Activated CD4-positive, alpha-beta T cell treated with anti-CD3 and anti-CD28 coated beads, Interleukin-2, Interleukin-4, amounts not matched to agents 100 ng/mL and 50 ng/mL, durations not matched to agents 16 hours and 8 hours (primary cell): Measurements from ENCODE around the gene ABHD17A.
A peak's percentile ranks its signal among the peaks of the same experiment; 100 is the strongest.

ENCODE experiments used
- DNase-seq: peaks from one replicate; pipeline ENCODE4 v3.0.0-alpha.2; 2020; ENCODE audit warnings: low spot score

The ABHD17A gene

DNA sequence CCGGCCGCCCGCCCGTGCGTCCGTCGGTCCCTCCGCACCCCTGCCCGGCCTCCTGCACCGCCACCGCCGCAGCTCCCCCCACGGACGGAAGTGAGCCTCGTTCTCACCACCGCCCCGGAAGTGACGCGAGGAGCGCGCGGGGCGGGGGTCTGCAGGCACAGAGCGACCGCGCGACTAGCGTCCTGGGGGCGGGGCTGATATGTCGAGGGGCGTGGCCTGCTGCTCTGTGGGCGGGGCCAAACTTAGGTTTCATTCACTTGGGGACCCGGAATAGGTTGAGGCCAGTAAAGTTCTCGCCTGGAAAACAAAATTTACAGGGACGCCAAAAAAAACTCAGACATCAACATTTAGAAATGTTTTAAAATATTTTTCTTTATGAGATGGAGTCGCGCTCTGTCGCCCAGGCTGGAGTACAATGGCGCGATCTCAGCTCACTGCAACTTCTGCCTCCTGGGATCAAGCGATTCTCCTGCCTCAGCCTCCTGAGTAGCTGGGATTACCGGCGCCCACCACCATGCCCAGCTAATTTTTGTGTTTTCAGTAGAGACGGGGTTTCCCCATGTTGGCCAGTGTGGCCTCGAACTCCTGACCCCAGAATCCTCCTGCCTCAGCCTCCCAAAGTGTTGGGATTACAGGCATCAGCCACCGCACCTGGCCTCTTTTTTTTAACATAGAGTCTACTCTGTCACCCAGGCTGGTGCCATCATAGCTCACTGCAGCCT is at the start of gene ABHD17A:
TSS of gene ABHD17A (minus strand) at position 99 of the 722 bp plus-strand sequence. CDS start 3,930 bp downstream, outside the sequence.
- peak; percentile 95 for DNase-seq

DNA sequence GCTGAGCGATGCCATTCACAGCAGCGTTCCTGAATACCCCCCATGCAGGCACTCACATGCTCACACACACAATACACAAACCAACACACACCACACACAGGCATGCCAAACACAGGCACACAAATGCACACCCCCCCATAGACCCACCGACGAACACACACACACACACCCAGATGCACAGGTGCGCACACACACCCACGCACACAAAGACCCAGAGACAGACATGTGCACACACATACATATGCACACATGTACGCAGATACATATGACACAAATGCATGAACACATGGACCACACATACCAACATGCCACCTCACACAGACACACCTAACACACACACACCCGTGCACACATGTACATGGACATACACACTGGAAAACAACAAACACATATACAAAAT is 48.6 kb upstream of the ABHD17A start:
- DNase-seq = no peak

DNA sequence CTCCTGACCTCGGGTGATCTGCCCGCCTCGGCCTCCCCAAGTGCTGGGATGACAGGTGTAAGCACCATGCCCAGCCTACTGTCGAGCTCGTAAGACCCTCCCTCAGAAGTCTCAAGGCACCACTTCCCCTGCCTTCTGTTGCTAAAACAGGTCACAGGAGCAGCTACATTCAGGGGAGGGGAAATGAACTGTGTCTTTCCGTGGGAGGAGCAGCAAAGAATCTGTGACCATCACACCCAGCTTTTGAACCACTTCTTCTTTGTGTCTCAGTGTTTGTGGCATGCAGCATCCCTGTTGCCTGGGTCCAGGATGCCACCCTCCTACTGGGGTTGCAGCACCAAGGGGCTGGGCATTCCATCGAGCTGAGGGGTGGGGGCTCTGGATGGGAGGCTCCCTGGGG is 47.9 kb upstream of the ABHD17A start:
- DNase-seq = no peak

DNA sequence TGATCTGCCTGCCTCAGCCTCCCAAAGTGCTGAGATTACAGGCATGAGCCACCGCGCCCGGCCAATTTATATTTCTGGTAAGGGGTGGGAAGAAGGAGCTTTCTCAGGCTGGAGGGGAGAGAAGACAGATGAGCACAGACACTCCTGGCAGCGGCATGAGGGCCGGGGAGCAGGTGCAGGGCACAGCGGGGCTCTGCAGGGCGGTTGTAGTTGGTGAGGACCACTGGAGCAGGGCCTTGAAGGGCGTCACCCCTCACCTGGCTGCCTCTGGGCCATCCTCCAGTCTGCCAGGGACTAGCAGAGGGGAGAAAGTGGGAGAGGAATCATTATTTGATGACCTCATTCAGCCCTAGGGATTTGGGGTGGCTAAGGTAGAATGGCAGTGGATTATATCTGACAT is 47.1 kb upstream of the ABHD17A start:
- no peak for DNase-seq

DNA sequence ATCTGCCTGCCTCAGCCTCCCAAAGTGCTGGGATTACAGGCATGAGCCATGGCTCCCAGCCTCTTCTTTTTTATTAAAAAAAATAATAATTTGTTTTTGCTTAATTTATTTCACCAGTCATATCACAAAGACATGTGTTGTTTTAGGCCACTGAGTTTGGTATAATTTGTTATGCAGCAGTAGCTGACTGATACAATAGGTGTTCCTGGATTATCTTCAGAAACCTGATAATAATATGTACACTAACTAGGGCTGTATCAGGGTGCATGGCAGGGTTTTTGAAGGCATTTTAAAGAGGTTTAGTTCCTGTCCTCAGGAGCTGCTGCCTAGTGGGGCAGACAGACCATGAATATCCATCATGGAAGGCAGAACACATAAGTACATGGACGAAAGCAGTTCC is 46.1 kb upstream of the ABHD17A start:
- DNase-seq = no peak

DNA sequence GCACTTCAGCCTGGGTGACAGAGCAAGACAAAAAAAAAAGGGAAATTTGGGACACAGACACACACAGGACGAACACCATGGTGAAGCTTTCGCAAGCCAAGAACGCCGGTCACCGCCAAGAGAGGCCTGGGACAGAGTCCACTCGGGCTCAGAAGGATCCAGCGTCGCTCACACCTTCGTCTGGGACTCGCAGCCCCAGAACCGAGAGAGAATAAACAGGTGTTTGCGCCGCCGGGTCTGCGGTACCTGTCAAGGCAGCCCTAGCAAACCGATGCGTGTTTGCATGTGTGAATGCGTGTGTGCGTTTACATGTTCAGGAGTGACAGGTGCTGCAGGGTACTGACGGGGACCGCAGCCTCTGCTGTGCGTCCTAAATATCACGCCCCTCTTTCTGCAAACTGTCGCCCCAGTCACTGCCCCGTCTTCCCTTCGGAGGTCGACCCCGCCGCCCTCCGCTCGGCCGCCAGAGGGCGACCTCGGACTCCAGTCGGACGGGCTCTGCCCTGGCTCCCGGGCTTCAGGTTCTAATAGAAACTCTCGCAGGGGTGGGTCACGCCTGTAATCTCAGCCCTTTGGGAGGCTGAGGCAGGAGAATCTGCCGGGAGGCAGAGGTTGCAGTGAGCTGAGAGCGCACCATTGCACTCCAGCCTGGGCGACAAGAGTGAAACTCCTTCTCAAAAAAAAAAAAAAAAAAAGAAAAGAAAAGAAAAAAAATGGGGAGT is 43.9 kb upstream of the ABHD17A start:
- peak; percentile 81 for DNase-seq

DNA sequence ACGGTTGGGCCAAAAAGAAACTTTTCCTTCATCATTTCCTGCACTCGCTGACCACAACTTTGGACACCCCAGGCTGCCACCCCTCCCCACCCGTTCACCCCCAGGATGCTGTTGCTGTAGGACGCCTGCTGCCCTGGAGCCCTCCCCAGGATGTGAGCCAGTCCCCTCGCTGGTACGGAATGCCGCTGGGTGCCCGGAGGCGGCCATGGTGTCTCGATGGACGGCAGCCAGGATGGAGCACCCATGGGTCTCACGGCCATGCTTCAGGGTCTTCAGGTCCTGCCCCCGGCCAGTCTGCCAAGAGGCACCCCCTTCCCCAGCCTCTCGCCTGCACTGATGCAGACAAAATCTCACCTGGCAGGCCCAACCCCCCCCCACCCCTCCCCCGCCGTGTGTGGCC is 40.2 kb upstream of the ABHD17A start:
- no peak for DNase-seq

DNA sequence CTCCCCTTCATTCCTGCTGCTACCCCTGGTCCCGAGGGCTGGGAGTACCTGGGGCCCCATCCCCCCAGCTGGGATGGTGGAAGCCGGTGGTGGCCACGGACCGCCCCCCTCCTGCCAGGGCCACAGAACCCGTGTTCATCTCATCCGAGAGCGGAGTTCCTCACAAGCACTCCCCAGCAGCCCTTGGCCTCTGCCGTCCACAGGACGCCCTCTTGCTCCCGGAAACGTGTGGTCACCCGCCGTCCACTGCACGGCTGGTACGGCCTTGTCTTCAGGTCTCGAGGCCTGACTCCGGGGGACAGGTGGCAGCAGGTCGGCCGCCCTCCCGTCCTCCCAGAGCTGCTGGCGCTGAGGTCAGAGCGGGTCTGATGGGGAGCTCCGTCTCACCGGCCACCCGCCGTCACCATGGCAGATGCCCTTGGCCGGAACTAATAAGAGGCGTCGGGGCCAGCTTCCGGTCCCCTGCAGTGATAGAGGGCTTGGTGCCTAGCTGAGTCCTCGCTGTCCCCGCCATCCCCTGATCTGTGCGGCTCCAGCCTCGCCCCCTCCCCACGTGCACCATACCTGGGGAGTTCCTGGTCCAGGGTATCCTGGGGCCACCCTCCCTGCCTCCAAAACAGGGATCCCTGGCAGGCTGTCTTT is 39.1 kb upstream of the ABHD17A start:
- no peak for DNase-seq

DNA sequence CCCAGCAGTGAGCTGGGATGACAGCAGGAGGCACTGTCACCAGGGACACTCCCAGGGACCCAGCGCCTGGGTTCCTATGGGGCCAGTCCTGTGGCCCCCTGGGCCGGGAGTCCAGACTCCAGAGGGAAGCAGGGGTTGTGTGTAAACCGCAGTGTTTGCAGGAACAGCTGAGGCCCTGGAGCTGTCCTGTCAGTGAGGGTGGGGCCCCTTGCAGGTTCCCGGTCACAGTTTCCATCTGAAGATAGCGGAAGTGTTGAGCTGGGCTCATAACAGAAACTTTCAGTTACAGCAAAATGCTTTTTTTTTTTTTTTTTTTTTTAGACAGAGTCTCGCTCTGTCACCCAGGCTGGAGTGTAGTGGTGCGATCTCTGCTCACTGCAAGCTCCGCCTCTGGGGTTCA is 38.0 kb upstream of the ABHD17A start:
- peak; percentile 71 for DNase-seq

DNA sequence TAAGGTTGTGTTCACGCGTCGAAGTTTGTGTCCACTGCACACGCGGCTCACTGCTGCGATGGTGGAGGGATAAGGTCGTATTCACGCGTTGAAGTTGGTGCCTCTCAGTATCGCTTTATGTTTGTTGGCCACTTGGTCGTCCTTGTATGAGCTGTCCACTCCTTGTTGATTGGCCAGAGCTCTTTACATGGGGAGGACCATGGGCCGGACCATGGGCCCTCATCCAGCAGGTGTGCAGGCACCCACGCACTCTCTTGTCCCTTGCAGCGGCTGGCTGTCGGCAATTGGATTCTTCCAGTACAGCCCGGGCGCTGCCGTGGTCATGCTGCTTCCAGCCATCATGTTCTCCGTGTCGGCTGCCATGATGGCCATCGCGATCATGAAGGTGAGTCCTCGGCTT is 37.5 kb upstream of the ABHD17A start:
- no peak for DNase-seq

DNA sequence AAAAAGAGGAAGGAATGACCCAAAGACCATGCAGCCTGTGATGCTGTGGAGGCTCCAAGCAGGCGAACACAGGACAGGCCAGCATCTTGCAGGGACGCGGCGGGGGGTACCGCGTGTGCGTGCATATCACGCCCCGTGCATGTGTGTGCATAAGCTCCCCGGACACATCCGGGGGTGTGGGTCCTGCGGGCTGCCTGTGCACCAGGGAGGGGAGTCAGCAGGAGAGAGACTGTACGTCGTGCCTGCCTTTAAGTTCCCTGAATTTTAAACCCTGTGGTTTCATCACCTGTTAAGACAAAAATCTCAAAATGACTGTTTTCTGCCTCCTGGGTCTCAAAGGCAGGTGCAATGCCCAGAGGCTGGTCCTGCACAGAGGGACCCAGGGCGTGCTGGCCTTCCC is 36.5 kb upstream of the ABHD17A start:
- peak; percentile 43 for DNase-seq

DNA sequence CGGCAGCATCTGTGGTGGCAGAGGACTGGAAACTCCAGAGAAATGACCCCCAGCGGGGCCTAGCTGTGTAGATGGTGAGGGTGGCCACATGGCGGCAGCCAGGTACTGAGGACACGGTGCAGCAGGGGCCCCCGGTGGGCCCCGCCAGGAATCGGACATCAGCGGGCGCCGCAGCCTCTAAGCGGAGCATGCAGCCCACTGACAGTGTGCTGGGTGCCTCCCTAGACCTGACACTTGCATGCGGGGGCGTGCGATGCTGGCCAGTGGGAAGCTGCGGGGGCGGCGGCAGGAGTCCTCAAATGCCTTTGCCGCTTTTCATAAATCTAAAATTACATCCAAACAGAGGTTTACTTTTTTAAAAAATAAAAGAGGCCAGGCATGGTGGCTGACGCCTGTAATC is 36.0 kb upstream of the ABHD17A start:
- no peak for DNase-seq

DNA sequence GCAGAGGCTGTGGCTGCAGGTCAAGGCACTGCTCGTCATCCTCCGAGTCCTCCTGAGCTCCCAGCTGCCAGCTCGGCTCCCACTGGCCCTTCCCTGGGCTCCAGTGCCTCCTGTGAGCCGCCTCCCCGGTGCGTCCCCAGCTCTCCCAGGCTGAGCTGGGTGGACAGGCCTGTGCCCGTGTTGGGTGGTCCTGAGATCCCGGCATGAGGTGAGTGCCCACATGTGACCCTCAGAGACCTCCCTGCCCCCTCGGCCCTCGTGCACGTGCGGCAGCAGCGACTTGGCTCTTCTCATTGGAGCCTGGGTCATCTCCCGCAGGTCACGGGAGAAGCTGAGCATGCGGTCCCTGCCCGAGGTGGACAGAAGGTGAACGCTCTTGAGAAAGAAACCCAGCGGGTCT is 35.3 kb upstream of the ABHD17A start:
- no peak for DNase-seq

DNA sequence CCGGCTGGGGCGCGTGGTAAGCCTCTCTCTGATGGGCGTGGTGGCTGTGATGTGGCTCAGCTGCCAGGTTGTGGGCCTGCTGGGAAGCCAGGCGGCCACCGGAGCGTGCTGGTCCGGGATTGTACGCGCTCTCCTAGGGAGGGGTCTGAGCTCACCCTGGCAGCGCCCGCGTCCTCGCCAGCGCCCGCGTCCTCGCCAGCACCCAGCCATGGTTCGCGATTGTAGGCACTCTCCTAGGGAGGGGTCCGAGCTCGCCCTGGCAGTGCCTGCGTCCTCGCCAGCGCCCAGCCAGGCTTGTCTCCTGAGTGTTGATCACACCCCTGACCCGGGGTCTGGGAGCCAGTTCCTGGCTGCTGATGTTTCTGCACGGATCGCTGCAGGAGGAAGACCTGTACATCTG is 33.7 kb upstream of the ABHD17A start:
- no peak for DNase-seq

DNA sequence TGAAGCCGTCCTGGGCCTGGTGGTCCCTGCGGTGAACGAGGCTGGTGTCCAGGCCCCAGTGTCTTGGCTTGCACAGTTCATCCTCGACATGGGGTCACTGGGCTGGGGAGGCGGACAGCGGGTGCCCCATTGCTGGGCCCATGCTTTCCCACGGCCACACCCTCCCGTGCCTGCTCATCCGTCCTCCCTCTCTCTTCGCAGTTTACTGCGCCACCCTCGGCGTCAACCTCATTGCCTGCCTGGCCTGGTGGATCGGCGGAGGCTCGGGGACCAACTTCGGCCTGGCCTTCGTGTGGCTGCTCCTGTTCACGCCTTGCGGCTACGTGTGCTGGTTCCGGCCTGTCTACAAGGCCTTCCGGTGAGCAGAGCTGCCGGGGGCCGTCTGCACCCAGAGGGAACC is 32.6 kb upstream of the ABHD17A start:
- no peak for DNase-seq

DNA sequence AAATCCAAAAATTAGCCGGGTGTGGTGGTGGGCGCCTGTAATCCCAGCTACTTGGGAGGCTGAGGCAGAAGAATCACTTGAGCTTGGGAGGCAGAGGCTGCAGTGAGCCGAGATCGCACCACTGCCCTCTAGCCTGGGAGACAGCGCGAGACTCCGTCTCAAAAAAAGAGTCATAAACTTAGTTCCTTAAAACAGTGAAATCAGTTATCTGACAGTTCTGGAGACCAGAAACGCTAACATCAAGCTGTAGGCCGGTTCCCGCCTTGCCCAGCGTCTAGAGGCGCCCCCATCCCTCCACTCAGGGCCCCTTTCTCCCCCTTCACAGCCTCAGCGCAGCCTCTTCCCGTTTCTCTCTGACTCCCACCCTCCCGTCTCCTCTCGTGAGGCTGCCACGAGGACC is 31.9 kb upstream of the ABHD17A start:
- no peak for DNase-seq

DNA sequence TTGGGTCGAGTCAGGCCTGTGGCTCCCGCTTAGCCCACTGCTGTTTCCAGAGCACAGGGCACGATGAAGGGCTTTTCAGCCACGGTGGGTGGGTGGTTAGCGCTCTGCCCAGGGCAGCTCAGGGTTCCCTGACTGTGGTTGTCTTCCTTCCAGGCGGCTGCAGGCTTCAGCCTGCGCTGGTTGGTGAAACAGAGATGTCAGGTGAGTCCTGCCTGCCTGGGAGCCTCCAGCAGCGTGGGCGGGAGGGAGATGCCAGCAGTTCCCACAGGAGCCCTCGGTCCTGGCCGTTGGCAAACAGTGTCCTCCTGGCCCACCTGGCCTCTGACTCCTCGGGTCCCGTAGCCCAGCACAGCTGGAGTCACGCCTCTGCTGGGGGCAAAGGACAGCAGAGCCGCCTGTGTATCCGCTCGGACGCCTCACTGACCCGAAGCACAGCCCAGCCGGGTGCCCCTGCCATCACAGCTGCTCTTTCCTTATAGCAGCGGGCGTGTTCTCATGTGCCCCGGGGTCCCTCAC is 29.6 kb upstream of the ABHD17A start:
- DNase-seq = no peak

DNA sequence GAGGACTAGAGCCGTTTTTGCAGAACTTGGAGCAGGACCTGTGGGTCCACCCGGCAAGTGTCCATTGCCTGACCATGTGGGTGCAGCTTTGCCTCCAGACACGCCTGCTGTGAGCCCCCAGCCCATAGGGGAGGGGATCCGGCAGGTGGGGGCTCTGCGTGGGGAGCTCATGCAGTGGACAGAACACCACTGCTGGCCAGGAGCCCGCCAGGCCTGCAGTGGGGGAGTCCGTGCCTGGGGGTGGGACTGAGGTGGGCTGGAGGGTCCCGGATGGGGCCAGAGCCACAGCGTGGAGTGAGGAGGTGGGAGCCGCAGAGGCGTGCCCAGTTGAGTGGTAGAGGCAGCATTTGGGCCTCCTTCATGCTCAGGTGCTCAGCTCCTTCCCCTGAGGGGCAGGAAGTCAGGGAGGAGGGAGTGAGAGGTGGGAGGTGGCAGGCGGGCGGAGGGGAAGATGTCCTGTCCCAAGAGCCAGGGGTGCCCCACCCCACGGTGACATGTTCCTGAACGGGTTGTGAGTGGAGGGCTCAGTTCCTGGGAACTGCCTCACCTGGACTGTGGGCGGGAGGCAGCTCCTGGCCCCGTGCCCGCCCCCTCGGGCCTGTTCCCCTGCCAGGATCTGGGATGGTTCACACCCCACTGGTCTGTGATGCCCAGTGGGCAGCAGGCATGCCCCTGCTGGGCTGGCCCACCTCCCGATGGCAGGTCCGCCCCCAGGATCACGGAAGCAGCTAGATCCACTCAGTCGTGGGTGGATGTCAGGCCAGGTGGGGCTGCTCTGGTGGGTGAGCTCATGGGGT is 28.7 kb upstream of the ABHD17A start:
- no peak for DNase-seq

DNA sequence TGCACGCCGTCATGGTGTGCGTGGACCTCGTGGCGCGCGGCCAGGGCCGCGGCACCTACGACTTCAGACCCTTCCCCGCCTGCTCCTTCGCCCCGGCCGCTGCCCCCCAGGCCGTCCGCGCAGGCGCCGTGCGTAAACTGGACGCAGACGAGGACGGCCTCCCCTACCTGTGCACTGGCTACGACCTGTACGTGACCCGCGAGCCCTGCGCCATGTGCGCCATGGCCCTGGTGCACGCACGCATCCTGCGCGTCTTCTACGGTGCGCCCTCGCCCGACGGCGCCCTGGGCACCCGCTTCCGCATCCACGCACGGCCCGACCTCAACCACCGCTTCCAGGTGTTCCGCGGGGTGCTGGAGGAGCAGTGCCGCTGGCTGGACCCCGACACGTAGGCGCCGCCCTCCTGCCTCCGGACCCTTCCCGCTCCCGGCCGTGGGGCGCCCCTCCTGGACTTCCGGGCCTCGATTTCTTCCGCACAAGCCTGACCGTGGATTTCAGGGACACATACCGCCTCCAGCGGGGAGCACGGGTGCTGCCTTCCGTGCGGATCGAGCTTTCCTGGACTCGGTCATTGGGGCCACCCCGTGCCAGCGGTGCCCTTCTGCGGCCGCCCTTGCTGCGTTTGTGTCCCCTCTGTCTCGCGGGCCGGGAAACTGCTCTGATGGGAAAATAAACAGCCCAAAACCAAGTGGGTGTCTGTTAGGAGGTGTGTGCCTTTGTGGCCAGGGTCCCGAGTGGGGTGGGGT is 27.6 kb upstream of the ABHD17A start:
- DNase-seq = no peak

DNA sequence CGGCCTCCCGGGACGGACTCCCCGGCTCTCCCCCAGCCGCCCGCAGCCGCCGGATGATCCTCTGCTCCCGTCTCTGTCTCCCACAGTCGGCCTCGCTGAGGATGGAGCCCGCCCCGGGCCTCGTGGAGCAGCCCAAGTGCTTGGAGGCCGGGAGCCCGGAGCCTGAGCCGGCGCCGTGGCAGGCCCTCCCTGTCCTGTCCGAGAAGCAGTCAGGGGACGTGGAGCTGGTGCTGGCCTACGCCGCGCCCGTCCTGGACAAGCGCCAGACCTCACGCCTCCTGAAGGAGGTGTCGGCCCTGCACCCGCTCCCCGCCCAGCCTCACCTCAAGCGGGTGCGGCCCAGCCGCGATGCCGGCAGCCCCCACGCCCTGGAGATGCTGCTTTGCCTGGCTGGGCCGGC is 26.7 kb upstream of the ABHD17A start:
- DNase-seq = no peak

DNA sequence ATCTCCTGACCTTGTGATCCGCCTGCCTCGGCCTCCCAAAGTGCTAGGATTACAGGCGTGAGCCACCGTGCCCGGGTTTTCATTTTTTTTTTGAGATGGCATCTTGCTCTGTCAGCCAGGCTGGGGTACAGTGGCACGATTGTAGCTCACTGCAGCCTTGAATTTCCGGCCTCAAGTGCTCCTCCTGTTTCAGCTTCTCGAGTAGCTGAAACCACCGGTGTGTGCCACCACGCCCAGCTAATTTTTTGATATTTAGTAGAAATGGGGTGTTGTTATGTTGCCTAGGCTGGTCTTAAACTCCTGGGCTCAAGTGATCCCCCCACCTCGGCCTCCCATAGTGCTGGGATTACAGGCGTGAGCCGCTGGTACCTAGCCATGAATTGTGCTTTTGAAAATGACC is 25.8 kb upstream of the ABHD17A start:
- no peak for DNase-seq

DNA sequence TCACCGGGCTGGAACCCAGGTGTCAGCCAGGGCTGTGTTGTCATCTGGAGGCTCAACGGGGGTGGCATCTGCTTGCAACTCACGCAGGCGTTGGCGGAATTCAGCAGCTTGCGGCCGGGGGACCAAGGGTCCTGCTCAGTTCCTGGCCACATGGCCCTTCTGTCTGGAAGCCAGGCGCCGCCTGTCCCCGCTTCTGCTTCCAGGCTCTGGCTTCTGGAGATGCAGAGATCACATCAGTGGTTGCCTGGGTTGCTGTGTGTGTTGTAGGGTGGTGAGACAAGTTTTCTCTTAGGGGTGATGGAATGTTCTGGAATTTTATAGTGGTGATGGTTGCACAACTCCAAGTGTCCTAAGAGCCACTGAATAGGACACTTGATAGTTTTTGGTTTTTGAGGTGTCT is 24.9 kb upstream of the ABHD17A start:
- no peak for DNase-seq
